ES-I3 (cell line): ENCODE data around the gene C16orf95.

Source experiments
- H3K36me3 ChIP-seq: 2 replicates; pipeline ENCODE4 v1.6.1; 2013; ENCODE audit warnings: mild to moderate bottlenecking, low read length, control low read depth, moderate library complexity; ENCODE audit not compliant: insufficient read depth
- H3K4me1 ChIP-seq: 2 replicates; pipeline ENCODE4 v1.6.1; 2013; ENCODE audit warnings: mild to moderate bottlenecking, control low read depth, low read length; ENCODE audit not compliant: insufficient read depth
- H3K9ac ChIP-seq: 2 replicates; pipeline ENCODE4 v1.6.1; 2013; ENCODE audit warnings: low read depth, mild to moderate bottlenecking, low read length, moderate library complexity
- H3K9me3 ChIP-seq: 2 replicates; pipeline ENCODE4 v1.6.1; 2013; ENCODE audit warnings: mild to moderate bottlenecking, low read length, moderate library complexity; ENCODE audit not compliant: control insufficient read depth, insufficient read depth

Gene C16orf95

GRCh38 chr16:87286839-87287626 lies 30.2 kb downstream of the C16orf95 start:
- no peaks in the 10 kb centered on the region for H3K4me1 ChIP-seq
- H3K9me3 ChIP-seq, result no peaks in the 10 kb centered on the region

GRCh38 chr16:87284183-87284582 lies 33.0 kb downstream of the C16orf95 start:
- no peaks in the 10 kb centered on the region for H3K36me3 ChIP-seq
- H3K4me1 ChIP-seq, result no peaks in the 10 kb centered on the region
- H3K9ac ChIP-seq, result no peak overlapping the region
- H3K9me3 ChIP-seq, result no peaks in the 10 kb centered on the region

More at GRCh38 chr16:87286839-87287626, 30.2 kb downstream of the C16orf95 start:
- no peak overlapping the region for H3K9ac ChIP-seq
- H3K36me3 ChIP-seq, result no peaks in the 10 kb centered on the region

- no peaks in the 10 kb centered on the region for H3K36me3 ChIP-seq
- 0 out of 2 replicates have a peak, but pooled peaks cover 5% of the 10 kb centered on the region for H3K4me1 ChIP-seq
- no peaks in the 10 kb centered on the region for H3K9me3 ChIP-seq
- no peak overlapping the region for H3K9ac ChIP-seq
Observed at GRCh38 chr16:87279094-87279658, 38.0 kb downstream of the C16orf95 start.

GRCh38 chr16:87278191-87279093 lies 38.8 kb downstream of the C16orf95 start:
- Histone ChIP-seq H3K36me3 (no peaks in the 10 kb centered on the region), H3K9ac (no peak overlapping the region), H3K9me3 (no peaks in the 10 kb centered on the region), H3K4me1 (0 out of 2 replicates have a peak, but pooled peaks cover 5% of the 10 kb centered on the region)

- Histone ChIP-seq H3K4me1 (0 out of 2 replicates have a peak, but pooled peaks cover 5% of the 10 kb centered on the region), H3K36me3 (no peaks in the 10 kb centered on the region), H3K9ac (no peak overlapping the region), H3K9me3 (no peaks in the 10 kb centered on the region)
Observed at GRCh38 chr16:87276924-87277323, 40.3 kb downstream of the C16orf95 start.

GRCh38 chr16:87276091-87276701 lies 41.0 kb downstream of the C16orf95 start:
- H3K4me1 ChIP-seq, result 0 out of 2 replicates have a peak, but pooled peaks cover 5% of the 10 kb centered on the region
- H3K36me3 ChIP-seq, result no peaks in the 10 kb centered on the region
- H3K9me3 ChIP-seq, result no peaks in the 10 kb centered on the region
- H3K9ac ChIP-seq, result no peak overlapping the region

- H3K4me1 ChIP-seq, result 0 out of 2 replicates have a peak, but pooled peaks cover 5% of the 10 kb centered on the region
Observed at GRCh38 chr16:87274794-87275193, 42.4 kb downstream of the C16orf95 start.

GRCh38 chr16:87273471-87274030 lies 43.6 kb downstream of the C16orf95 start:
- no peaks in the 10 kb centered on the region for H3K36me3 ChIP-seq
- H3K4me1 ChIP-seq, result 0 out of 2 replicates have a peak, but pooled peaks cover 5% of the 10 kb centered on the region
- no peaks in the 10 kb centered on the region for H3K9me3 ChIP-seq
- H3K9ac ChIP-seq, result no peak overlapping the region

More at GRCh38 chr16:87274794-87275193, 42.4 kb downstream of the C16orf95 start:
- Histone ChIP-seq H3K9me3 (no peaks in the 10 kb centered on the region), H3K36me3 (no peaks in the 10 kb centered on the region), H3K9ac (no peak overlapping the region)

- Histone ChIP-seq H3K9ac (no peak overlapping the region), H3K36me3 (no peaks in the 10 kb centered on the region), H3K4me1 (0 out of 2 replicates have a peak, but pooled peaks cover 5% of the 10 kb centered on the region), H3K9me3 (no peaks in the 10 kb centered on the region)
Observed at GRCh38 chr16:87271256-87271655, 45.9 kb downstream of the C16orf95 start.

GRCh38 chr16:87267566-87267965 lies 49.6 kb downstream of the C16orf95 start:
- H3K4me1 ChIP-seq, result no peaks in the 10 kb centered on the region
- H3K36me3 ChIP-seq, result no peaks in the 10 kb centered on the region
- H3K9me3 ChIP-seq, result no peaks in the 10 kb centered on the region
- H3K9ac ChIP-seq, result no peak overlapping the region

GRCh38 chr16:87266846-87267245 lies 50.3 kb downstream of the C16orf95 start:
- no peak overlapping the region for H3K9ac ChIP-seq
- H3K4me1 ChIP-seq, result no peaks in the 10 kb centered on the region
- H3K9me3 ChIP-seq, result no peaks in the 10 kb centered on the region
- H3K36me3 ChIP-seq, result no peaks in the 10 kb centered on the region

- no peaks in the 10 kb centered on the region for H3K9me3 ChIP-seq
- no peaks in the 10 kb centered on the region for H3K36me3 ChIP-seq
- H3K4me1 ChIP-seq, result no peaks in the 10 kb centered on the region
- no peak overlapping the region for H3K9ac ChIP-seq
Observed at GRCh38 chr16:87265261-87265660, 51.9 kb downstream of the C16orf95 start.

- H3K9me3 ChIP-seq, result no peaks in the 10 kb centered on the region
- no peaks in the 10 kb centered on the region for H3K4me1 ChIP-seq
- no peak overlapping the region for H3K9ac ChIP-seq
- no peaks in the 10 kb centered on the region for H3K36me3 ChIP-seq
Observed at GRCh38 chr16:87264634-87265033, 52.6 kb downstream of the C16orf95 start.
